ENCODE measurements around the gene STARD3.

Gene STARD3

DNA sequence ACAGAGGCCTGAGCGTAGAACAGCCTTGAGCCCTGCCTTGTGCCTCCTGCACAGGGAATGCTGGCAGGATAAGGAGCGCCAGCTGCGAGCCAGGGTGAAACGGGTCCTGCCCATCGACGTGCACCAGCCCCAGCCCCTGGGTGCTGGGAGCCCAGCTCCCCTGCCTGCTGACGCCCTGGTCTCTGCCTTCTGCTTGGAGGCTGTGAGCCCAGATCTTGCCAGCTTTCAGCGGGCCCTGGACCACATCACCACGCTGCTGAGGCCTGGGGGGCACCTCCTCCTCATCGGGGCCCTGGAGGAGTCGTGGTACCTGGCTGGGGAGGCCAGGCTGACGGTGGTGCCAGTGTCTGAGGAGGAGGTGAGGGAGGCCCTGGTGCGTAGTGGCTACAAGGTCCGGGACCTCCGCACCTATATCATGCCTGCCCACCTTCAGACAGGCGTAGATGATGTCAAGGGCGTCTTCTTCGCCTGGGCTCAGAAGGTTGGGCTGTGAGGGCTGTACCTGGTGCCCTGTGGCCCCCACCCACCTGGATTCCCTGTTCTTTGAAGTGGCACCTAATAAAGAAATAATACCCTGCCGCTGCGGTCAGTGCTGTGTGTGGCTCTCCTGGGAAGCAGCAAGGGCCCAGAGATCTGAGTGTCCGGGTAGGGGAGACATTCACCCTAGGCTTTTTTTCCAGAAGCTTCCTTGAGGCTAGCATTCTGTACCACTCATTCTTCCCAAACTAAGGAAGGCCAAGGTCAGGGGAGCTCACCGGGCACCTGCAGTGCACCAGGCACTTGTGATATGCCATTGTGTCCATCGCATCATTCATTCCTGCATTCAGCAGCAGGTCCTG is 33.2 kb downstream of the STARD3 start:
- Histone ChIP-seq H3K4me1 (ENCODE audit: control insufficient read depth, insufficient read depth, low read length, unreplicated experiment) (peaks cover 18% of the 10 kb centered on the region), H3K79me2 (ENCODE audit: control insufficient read depth, insufficient read depth, low read length, unreplicated experiment) (no peaks in the 10 kb centered on the region), H3K27me3 (ENCODE audit: insufficient read depth, low read length) (peaks cover 19% of the 10 kb centered on the region; the same call in 1 of the 2 replicates), H3K4me3 (ENCODE audit: low read depth, low read length) (no peak overlapping the region), H3K36me3 (ENCODE audit: insufficient read depth, low read length) (no peaks in the 10 kb centered on the region), H2AFZ (ENCODE audit: low read length, unreplicated experiment) (no peak overlapping the region), H3K27ac (ENCODE audit: low read depth, low read length) (no peak overlapping the region)

DNA sequence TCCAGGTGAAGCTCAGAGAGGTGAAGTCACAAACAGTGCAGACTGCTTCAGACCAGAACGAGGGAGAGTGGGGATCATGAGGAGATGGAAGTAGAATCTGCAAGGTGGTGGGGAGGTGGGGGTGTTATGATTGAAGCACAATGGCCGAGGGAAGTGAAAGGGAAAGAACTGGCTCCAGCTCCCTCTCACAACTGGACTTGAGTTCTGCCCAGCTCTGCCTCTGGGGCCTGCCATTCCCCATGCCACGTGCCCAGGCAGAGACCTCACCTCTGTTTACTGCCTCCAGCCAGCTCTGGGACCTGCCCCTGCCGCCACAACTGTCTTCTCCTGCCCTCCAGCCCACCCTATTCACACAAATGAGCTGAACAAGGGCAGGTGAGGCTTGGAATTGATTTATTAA is 33.8 kb downstream of the STARD3 start:
- peaks cover 19% of the 10 kb centered on the region; the same call in 1 of the 2 replicates for H3K27me3 ChIP-seq (ENCODE audit: insufficient read depth, low read length)
- H2AFZ ChIP-seq (ENCODE audit: low read length, unreplicated experiment): no peak overlapping the region
- H3K79me2 ChIP-seq (ENCODE audit: control insufficient read depth, insufficient read depth, low read length, unreplicated experiment): no peaks in the 10 kb centered on the region
- H3K4me1 ChIP-seq (ENCODE audit: control insufficient read depth, insufficient read depth, low read length, unreplicated experiment): peaks cover 18% of the 10 kb centered on the region
- H3K4me3 ChIP-seq (ENCODE audit: low read depth, low read length): no peak overlapping the region
- H3K27ac ChIP-seq (ENCODE audit: low read depth, low read length): no peak overlapping the region
- H3K36me3 ChIP-seq (ENCODE audit: insufficient read depth, low read length): no peaks in the 10 kb centered on the region

DNA sequence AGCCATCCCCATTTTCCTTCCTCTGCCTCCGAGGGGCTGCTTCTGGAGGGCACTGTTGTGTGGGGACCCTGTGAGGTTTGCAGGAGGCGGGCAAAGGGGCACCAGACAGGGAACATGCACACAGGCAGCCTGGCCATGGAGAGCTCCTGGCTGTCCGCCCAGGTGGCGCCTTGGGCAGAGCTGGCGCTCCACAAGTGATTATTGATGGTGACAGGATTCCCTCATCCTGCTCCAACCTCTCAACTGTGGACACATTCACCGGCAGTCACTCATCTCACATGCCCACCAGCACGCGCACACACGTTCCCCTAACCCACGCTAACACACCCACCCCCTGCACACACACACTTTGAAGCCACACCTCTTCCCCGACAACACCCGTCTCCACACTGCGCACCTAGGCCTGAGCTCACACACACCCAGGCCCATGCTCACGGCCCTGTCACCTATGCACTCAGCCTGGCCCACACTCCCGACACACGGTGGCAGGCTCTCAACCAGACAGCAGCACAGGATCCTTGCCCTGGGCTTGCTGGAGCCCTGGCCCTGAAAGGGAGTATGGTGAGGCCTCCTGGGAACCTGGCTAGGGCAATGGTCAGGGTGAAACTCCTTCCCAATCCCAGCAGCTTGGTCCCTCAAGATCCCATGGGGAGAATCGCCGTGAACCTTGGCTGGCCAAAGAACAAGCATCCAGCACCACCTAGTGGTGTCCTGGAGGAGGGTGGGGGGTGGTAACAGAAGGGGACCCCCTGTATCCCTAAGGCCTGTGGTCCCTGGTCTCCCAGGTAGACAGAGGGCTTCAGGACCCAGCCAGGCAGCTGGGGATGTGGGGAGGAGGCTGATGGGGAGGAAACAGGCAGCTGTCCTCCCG is 34.9 kb downstream of the STARD3 start:
- no peak overlapping the region for H3K27ac ChIP-seq (ENCODE audit: low read depth, low read length)
- H3K4me1 ChIP-seq (ENCODE audit: control insufficient read depth, insufficient read depth, low read length, unreplicated experiment): peaks cover 12% of the 10 kb centered on the region

DNA sequence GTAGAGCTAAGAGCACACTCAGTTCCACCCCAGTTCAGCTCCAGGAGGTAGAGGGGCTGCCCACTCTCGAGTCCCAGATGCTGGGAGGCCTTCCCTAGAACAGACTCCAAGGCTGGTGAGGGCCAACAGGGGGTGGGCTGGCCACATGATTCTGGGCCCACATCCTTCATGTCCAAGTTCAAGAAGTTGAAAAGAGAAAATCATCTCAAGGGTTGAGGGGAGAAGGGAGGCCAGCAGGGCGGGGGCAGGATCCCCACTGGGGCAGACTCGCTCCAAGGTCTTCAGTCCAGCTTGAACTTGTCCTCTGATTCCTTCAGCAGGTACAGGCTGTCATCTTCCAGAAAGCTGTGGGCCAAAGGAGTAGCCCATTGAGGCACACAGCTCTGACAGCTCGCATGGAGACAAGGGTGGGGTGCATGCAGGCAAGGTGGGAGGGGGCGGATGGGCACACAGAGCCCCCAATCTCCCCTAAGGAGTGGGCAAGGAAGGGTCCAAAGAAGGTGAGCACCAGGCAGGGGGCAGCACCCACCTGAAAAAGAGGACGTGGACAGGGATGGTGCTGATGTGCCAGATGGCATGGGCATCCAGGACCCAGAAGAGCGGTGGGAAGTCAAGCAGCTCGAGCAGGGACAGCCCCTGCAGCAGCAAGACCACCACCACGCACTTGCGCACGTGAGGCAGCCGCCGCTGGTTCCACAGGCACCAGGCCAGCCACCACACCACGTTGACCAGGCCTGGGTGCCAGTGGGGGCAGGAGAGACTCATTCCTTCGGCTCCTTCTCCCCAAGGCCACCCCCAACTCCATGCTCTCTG is 35.8 kb downstream of the STARD3 start:
- peaks cover 4% of the 10 kb centered on the region for H3K4me1 ChIP-seq (ENCODE audit: control insufficient read depth, insufficient read depth, low read length, unreplicated experiment)
- H3K27ac ChIP-seq (ENCODE audit: low read depth, low read length): no peak overlapping the region
- peaks cover 9% of the 10 kb centered on the region; the same call in 1 of the 2 replicates for H3K27me3 ChIP-seq (ENCODE audit: insufficient read depth, low read length)
- H3K36me3 ChIP-seq (ENCODE audit: insufficient read depth, low read length): no peaks in the 10 kb centered on the region
- H3K4me3 ChIP-seq (ENCODE audit: low read depth, low read length): no peak overlapping the region
- H3K79me2 ChIP-seq (ENCODE audit: control insufficient read depth, insufficient read depth, low read length, unreplicated experiment): no peaks in the 10 kb centered on the region
- H2AFZ ChIP-seq (ENCODE audit: low read length, unreplicated experiment): no peak overlapping the region

More for the DNA sequence above, 34.9 kb downstream of the STARD3 start:
- H3K79me2 ChIP-seq (ENCODE audit: control insufficient read depth, insufficient read depth, low read length, unreplicated experiment): no peaks in the 10 kb centered on the region
- no peak overlapping the region for H3K4me3 ChIP-seq (ENCODE audit: low read depth, low read length)
- H3K36me3 ChIP-seq (ENCODE audit: insufficient read depth, low read length): no peaks in the 10 kb centered on the region
- peaks cover 18% of the 10 kb centered on the region; the same call in 1 of the 2 replicates for H3K27me3 ChIP-seq (ENCODE audit: insufficient read depth, low read length)
- no peak overlapping the region for H2AFZ ChIP-seq (ENCODE audit: low read length, unreplicated experiment)

DNA sequence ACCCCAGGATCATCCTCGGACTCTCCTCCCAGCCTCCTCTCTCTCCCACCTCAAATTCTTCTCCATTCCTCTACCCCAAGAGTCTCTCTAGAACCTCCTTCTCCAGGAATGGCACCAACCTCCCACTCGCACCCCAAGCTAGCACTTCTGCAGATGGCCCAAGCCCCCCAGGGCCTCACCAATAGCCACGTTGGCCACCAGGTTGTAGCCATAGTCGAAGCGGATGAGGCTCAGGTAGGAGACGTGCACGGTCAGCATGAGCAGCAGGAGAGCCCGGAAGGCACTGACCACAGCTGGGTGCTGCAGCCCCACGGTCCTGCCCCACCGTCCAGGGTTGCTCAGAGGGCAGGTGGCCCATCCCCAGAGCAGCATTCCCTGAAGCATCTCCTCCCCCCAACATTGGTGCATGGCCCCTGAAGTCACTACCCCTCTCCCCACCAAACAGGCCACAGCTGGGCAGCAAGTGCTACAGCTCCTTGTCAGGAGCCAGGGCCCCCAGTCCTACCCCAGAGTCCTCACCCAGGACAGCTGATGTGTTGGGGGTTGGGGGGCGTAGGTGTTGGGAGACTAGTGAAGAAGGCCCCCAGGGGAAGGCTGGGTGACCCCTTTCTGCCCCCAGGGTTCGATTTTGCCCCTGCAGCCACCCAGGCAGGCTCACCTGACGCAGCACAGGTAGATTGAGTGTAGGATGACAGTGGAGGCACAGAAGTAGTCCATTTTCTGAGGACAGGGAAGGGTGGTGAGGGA is 36.6 kb downstream of the STARD3 start:
- no peak overlapping the region for H2AFZ ChIP-seq (ENCODE audit: low read length, unreplicated experiment)
- no peaks in the 10 kb centered on the region for H3K36me3 ChIP-seq (ENCODE audit: insufficient read depth, low read length)
- H3K27ac ChIP-seq (ENCODE audit: low read depth, low read length): no peak overlapping the region
- H3K79me2 ChIP-seq (ENCODE audit: control insufficient read depth, insufficient read depth, low read length, unreplicated experiment): no peaks in the 10 kb centered on the region
- H3K4me3 ChIP-seq (ENCODE audit: low read depth, low read length): no peak overlapping the region
- H3K27me3 ChIP-seq (ENCODE audit: insufficient read depth, low read length): peaks cover 8% of the 10 kb centered on the region; the same call in 1 of the 2 replicates
- H3K4me1 ChIP-seq (ENCODE audit: control insufficient read depth, insufficient read depth, low read length, unreplicated experiment): no peaks in the 10 kb centered on the region

DNA sequence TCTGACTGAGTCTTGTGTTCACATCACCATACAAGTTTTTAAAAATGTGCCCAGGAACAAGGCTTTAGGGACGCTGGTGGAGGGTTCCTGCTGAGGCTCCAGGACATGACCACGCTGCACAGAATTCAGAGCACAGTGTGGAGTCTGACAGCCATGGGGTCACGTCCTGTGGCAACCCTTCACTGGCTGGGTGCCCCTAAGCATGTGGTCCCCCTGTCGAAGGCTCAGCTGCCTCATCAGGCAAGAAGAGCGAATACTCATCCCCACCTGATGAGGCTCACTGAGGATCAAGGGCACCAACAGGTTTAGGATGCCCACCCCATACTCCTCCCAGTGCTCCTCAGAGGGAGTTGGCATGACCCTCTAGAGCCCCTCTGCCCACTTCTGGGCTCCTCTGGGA is 37.2 kb downstream of the STARD3 start:
- no peaks in the 10 kb centered on the region for H3K4me1 ChIP-seq (ENCODE audit: control insufficient read depth, insufficient read depth, low read length, unreplicated experiment)
- no peak overlapping the region for H3K4me3 ChIP-seq (ENCODE audit: low read depth, low read length)
- H3K27ac ChIP-seq (ENCODE audit: low read depth, low read length): no peak overlapping the region

DNA sequence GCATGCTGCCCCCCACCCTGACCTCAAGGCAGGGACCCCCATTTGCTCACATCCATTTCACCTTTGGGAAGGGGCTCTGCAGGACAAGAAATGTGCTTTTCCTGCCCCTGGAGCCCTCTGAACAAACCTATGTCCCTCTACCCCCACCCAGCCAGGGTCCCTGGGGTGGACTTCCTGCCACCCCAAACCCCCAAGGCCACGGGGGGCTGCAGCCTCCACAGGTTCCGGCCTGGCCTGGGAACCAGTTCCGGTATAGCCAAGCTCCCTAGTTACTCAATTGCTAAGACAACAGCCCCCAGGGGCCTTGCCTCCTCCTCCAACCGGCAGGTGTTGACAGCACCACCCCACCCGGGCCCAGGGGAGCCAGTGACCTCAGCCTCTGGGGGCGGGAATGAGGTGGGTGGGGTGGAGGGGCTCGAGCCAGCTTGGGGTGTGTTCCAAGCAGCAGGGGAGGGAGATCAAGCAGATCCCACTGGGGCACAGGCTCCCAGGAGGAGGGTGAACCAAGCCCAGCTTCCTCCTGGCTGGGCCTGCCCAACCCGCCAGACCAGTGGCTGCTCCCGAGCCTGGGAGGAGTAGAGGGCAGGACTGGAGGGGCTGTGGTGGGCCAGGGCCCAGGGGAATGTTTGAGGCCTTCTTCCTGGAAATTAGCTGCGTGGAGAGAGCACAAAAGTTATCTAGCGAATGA is 37.9 kb downstream of the STARD3 start:
- no peaks in the 10 kb centered on the region for H3K4me1 ChIP-seq (ENCODE audit: control insufficient read depth, insufficient read depth, low read length, unreplicated experiment)
- H2AFZ ChIP-seq (ENCODE audit: low read length, unreplicated experiment): no peak overlapping the region
- H3K27me3 ChIP-seq (ENCODE audit: insufficient read depth, low read length): 0 out of 2 replicates have a peak, but pooled peaks cover 3% of the 10 kb centered on the region
- no peaks in the 10 kb centered on the region for H3K79me2 ChIP-seq (ENCODE audit: control insufficient read depth, insufficient read depth, low read length, unreplicated experiment)
- no peak overlapping the region for H3K4me3 ChIP-seq (ENCODE audit: low read depth, low read length)
- no peaks in the 10 kb centered on the region for H3K36me3 ChIP-seq (ENCODE audit: insufficient read depth, low read length)
- no peak overlapping the region for H3K27ac ChIP-seq (ENCODE audit: low read depth, low read length)

More for the DNA sequence above, 37.2 kb downstream of the STARD3 start:
- H2AFZ ChIP-seq (ENCODE audit: low read length, unreplicated experiment): no peak overlapping the region
- H3K27me3 ChIP-seq (ENCODE audit: insufficient read depth, low read length): peaks cover 7% of the 10 kb centered on the region; the same call in 1 of the 2 replicates
- no peaks in the 10 kb centered on the region for H3K36me3 ChIP-seq (ENCODE audit: insufficient read depth, low read length)
- no peaks in the 10 kb centered on the region for H3K79me2 ChIP-seq (ENCODE audit: control insufficient read depth, insufficient read depth, low read length, unreplicated experiment)

DNA sequence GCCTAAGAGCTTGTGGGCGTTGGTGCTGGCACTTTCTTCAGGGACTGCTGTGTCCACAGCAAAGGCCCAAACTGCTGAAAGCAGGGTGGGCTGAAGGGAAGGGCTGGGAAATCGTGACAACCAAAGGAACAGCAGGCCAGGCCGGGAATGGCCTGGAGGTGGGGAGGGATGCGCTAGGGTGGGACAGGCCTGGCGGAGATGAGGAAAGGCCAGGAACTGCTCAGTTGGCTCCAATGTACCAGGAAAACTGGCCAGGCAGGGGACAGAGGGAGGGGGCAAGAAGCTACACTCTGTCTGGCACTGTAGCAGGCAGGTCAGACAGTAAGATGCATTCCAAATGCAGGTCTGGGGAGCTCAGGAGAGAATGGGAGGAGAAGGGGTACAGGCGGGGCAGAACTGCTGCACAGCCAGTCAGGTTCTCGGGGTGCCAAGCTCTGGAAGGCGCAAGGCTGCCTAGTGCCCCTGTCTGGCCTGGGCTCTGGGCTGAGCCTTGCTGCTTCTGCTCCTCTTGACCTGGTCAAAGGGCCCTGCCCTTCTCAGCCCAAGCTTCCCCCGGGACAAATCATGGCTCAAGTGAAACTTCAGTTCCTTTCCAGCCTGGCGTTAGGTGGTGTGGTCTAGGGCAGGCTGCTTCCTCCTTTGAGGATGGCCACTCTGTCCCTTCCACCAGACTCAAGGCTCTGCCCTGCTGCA is 38.6 kb downstream of the STARD3 start:
- H3K4me1 ChIP-seq (ENCODE audit: control insufficient read depth, insufficient read depth, low read length, unreplicated experiment): no peaks in the 10 kb centered on the region

DNA sequence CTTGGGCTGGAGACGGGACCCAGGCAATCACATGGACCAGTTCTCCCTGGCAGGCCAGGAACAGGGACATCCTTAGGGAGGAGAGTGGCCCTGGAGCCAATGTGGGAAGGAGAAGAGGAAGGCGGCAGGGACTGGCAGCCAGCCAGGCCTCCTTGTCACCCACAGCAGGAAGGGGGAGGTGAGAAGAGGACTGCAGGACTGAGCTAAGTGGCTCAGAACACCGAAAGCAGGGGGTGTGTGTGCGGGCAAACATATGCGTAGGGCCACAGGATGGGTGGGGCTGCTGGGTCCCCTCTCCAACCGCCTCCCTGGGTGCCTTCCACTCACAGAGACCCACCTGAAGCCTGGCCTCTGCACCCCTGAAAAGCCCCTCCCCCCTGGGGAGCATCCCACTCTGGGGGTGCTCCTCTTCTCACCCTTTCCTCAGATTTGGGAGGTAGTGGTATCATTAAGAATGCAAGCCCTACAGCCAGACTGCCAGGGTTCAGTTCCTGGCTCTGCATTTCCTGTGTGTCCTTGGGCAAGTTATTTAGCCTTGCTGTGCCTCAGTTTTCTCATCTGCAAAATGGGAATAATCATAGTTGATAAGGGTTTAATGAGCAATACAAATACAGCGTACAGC is 39.4 kb downstream of the STARD3 start:
- Histone ChIP-seq H3K27ac (ENCODE audit: low read depth, low read length) (no peak overlapping the region), H3K79me2 (ENCODE audit: control insufficient read depth, insufficient read depth, low read length, unreplicated experiment) (no peaks in the 10 kb centered on the region), H3K4me1 (ENCODE audit: control insufficient read depth, insufficient read depth, low read length, unreplicated experiment) (no peaks in the 10 kb centered on the region), H3K4me3 (ENCODE audit: low read depth, low read length) (no peak overlapping the region), H3K27me3 (ENCODE audit: insufficient read depth, low read length) (no peaks in the 10 kb centered on the region), H3K36me3 (ENCODE audit: insufficient read depth, low read length) (no peaks in the 10 kb centered on the region), H2AFZ (ENCODE audit: low read length, unreplicated experiment) (no peak overlapping the region)

More for the DNA sequence above, 38.6 kb downstream of the STARD3 start:
- 0 out of 2 replicates have a peak, but pooled peaks cover 1% of the 10 kb centered on the region for H3K27me3 ChIP-seq (ENCODE audit: insufficient read depth, low read length)
- no peak overlapping the region for H3K27ac ChIP-seq (ENCODE audit: low read depth, low read length)
- H3K4me3 ChIP-seq (ENCODE audit: low read depth, low read length): no peak overlapping the region
- H3K36me3 ChIP-seq (ENCODE audit: insufficient read depth, low read length): no peaks in the 10 kb centered on the region
- no peak overlapping the region for H2AFZ ChIP-seq (ENCODE audit: low read length, unreplicated experiment)
- H3K79me2 ChIP-seq (ENCODE audit: control insufficient read depth, insufficient read depth, low read length, unreplicated experiment): no peaks in the 10 kb centered on the region
